H1 (cell line): ENCODE results near the gene SLC3A2. TPM values are rescaled to one million over a fixed set of nuclear protein-coding genes. Genes with fewer than 3 reads are reported as not detected.

Source experiments
- CTCF ChIA-PET: fragments of 300-600 bp; sonication (Branson Sonifier 250); formaldehyde crosslinking; loops from one replicate; lab custom pipeline; 2021; ENCODE audit not compliant: partially characterized antibody; lab: Charles Lee
- POLR2A ChIA-PET: fragments of 300-600 bp; sonication (Branson Sonifier 250); formaldehyde crosslinking; loops from one replicate; lab custom pipeline; 2021; ENCODE audit warnings: inconsistent platforms; ENCODE audit not compliant: partially characterized antibody; lab: Charles Lee
- DNase-seq, 2 experiments: peaks; one replicate each; pipeline versions ENCODE4 v3.0.0 to v3.0.0-alpha.2; 2010 to 2022; ENCODE audit warnings: low spot score in 2 of 2, low read depth in 1 of 2, mixed read lengths in 1 of 2
- FAIRE-seq: peaks from 2 replicates; lab custom pipeline; 2011; peaks lifted over from hg19 to GRCh38; lab: Jason Lieb, UNC
- H2AFZ ChIP-seq: 2 replicates; pipeline ENCODE4 v1.8.1; 2012; ENCODE audit warnings: low read length, inconsistent platforms
- H2AK5ac ChIP-seq: 2 replicates; pipeline ENCODE4 v1.6.1; 2013; ENCODE audit warnings: low read depth, low read length
- H2BK120ac ChIP-seq: replicated peaks from 2 replicates; pipeline ENCODE3; 2013; ENCODE audit warnings: low read depth, low read length, inconsistent platforms
- H2BK12ac ChIP-seq: 2 replicates; pipeline ENCODE4 v1.6.1; 2013; ENCODE audit warnings: low read depth, low read length
- H2BK15ac ChIP-seq: 2 replicates; pipeline ENCODE4 v1.6.1; 2013; ENCODE audit warnings: low read length
- H2BK20ac ChIP-seq: 2 replicates; pipeline ENCODE4 v1.6.1; 2013; ENCODE audit warnings: low read length
- H2BK5ac ChIP-seq: 2 replicates; pipeline ENCODE4 v1.6.1; 2013; ENCODE audit warnings: low read depth, low read length
- H3K14ac ChIP-seq: 2 replicates; pipeline ENCODE4 v1.6.1; 2013; ENCODE audit warnings: inconsistent platforms; ENCODE audit not compliant: insufficient read length
- H3K18ac ChIP-seq: 2 replicates; pipeline ENCODE4 v1.6.1; 2013; ENCODE audit warnings: low read length; ENCODE audit errors: extremely low read depth
- H3K23ac ChIP-seq: 2 replicates; pipeline ENCODE4 v1.6.1; 2013; ENCODE audit warnings: inconsistent platforms; ENCODE audit not compliant: insufficient read length
- H3K23me2 ChIP-seq: 2 replicates; pipeline ENCODE4 v1.6.1; 2013; ENCODE audit warnings: low read depth, low read length
- H3K27ac ChIP-seq: 2 replicates; pipeline ENCODE4 v1.6.1; 2011; ENCODE audit warnings: low read depth, low read length, inconsistent platforms
- H3K27me3 ChIP-seq, 4 experiments: replicated peaks in 1 of 4; 1 replicate in 1 of 4; 2 replicates in 3 of 4; pipeline versions ENCODE4 v1.6.1 to v1.8.1; 2011 to 2013; ENCODE audit warnings: low read length in 3 of 4, mild to moderate bottlenecking in 3 of 4, inconsistent platforms in 2 of 4, mixed read lengths in 2 of 4, moderate library complexity in 1 of 4; ENCODE audit not compliant: control insufficient read depth in 3 of 4, insufficient read depth in 3 of 4; ENCODE audit errors: extremely low read depth in 1 of 4
- H3K36me3 ChIP-seq, 4 experiments: 2 replicates each; pipeline versions ENCODE4 v1.6.1 to v1.8.1; 2011 to 2013; ENCODE audit warnings: mild to moderate bottlenecking in 4 of 4, low read length in 3 of 4, moderate library complexity in 2 of 4, control low read depth in 1 of 4, inconsistent platforms in 1 of 4; ENCODE audit not compliant: insufficient read depth in 4 of 4, control insufficient read depth in 2 of 4
- H3K4ac ChIP-seq: replicated peaks from 2 replicates; pipeline ENCODE3; 2013; ENCODE audit warnings: low read length, low read depth, mixed read lengths, inconsistent platforms; ENCODE audit not compliant: insufficient read length
- H3K4me1 ChIP-seq, 4 experiments: replicated peaks in 1 of 4; 1 replicate in 1 of 4; 2 replicates in 3 of 4; pipeline versions ENCODE4 v1.6.1 to v1.8.1; 2011 to 2013; ENCODE audit warnings: low read length in 3 of 4, inconsistent platforms in 2 of 4, mixed read lengths in 1 of 4; ENCODE audit not compliant: insufficient read depth in 4 of 4, control insufficient read depth in 3 of 4
- H3K4me2 ChIP-seq, 2 experiments: 2 replicates each; pipeline versions ENCODE4 v1.6.1 to v1.8.1; 2011 to 2013; ENCODE audit warnings: low read depth in 2 of 2, low read length in 2 of 2, control low read depth in 1 of 2, inconsistent platforms in 1 of 2, mild to moderate bottlenecking in 1 of 2; ENCODE audit not compliant: insufficient read depth in 1 of 2
- H3K4me3 ChIP-seq, 4 experiments: fragments of 200-600, 300-600 bp in 1 of 4; sonication (generic), shearing (Covaris generic), sonication (Bioruptor Twin) in 1 of 4; 2 replicates each; pipeline versions ENCODE4 v1.5.1 to v1.8.1; 2011 to 2016; ENCODE audit warnings: low read length in 4 of 4, low read depth in 3 of 4, control low read depth in 2 of 4, inconsistent platforms in 2 of 4, mild to moderate bottlenecking in 2 of 4, mixed read lengths in 1 of 4, moderate library complexity in 1 of 4; ENCODE audit not compliant: insufficient read depth in 2 of 4; ENCODE audit errors: extremely low read depth in 1 of 4
- H3K56ac ChIP-seq: replicated peaks from 2 replicates; pipeline ENCODE3; 2013; ENCODE audit warnings: low read depth, mild to moderate bottlenecking, mixed read lengths, low read length, inconsistent platforms; ENCODE audit not compliant: insufficient read length
- H3K79me1 ChIP-seq: 2 replicates; pipeline ENCODE4 v1.6.1; 2013; ENCODE audit warnings: low read depth, low read length, control low read depth
- H3K79me2 ChIP-seq, 2 experiments: 2 replicates each; pipeline versions ENCODE4 v1.6.1 to v1.8.1; 2012 to 2013; ENCODE audit warnings: low read length in 2 of 2, mild to moderate bottlenecking in 2 of 2, inconsistent platforms in 1 of 2; ENCODE audit not compliant: insufficient read depth in 2 of 2, control insufficient read depth in 1 of 2
- H3K9ac ChIP-seq, 4 experiments: replicated peaks in 1 of 4; 1 replicate in 1 of 4; 2 replicates in 3 of 4; pipeline versions ENCODE4 v1.6.1 to v1.8.1; 2011 to 2013; ENCODE audit warnings: low read depth in 3 of 4, low read length in 3 of 4, control low read depth in 2 of 4, mild to moderate bottlenecking in 2 of 4, moderate library complexity in 2 of 4, inconsistent platforms in 1 of 4; ENCODE audit errors: extremely low read depth in 1 of 4
- H3K9me3 ChIP-seq, 2 experiments: 2 replicates each; pipeline versions ENCODE4 v1.6.1 to v1.8.1; 2012 to 2013; ENCODE audit warnings: mild to moderate bottlenecking in 2 of 2, moderate library complexity in 2 of 2, control low read depth in 1 of 2, inconsistent platforms in 1 of 2, low read depth in 1 of 2, low read length in 1 of 2, mixed read lengths in 1 of 2; ENCODE audit not compliant: insufficient read depth in 2 of 2
- H4K20me1 ChIP-seq, 2 experiments: replicated peaks in 1 of 2; 2 replicates each; pipeline versions ENCODE3 to v1.8.1; 2011 to 2013; ENCODE audit warnings: inconsistent platforms in 2 of 2, low read length in 2 of 2, mild to moderate bottlenecking in 1 of 2; ENCODE audit not compliant: insufficient read depth in 2 of 2, control insufficient read depth in 1 of 2
- H4K5ac ChIP-seq: 2 replicates; pipeline ENCODE4 v1.6.1; 2013; ENCODE audit warnings: low read length, low read depth, mixed read lengths, inconsistent platforms; ENCODE audit not compliant: insufficient read length
- H4K8ac ChIP-seq: 2 replicates; pipeline ENCODE4 v1.8.0; 2013; ENCODE audit warnings: mild to moderate bottlenecking, moderate library complexity, low read length, inconsistent platforms; ENCODE audit not compliant: insufficient read depth; ENCODE audit errors: extremely low read depth
- H4K91ac ChIP-seq: replicated peaks from 2 replicates; pipeline ENCODE3; 2013; ENCODE audit warnings: low read length, mixed read lengths, inconsistent platforms; ENCODE audit not compliant: insufficient read length
- ATF2 ChIP-seq: IDR thresholded peaks from 2 replicates; pipeline ENCODE4 v1.6.1; 2012; ENCODE audit warnings: low read length, inconsistent platforms
- CEBPB ChIP-seq: IDR thresholded peaks from 2 replicates; pipeline ENCODE4 v1.6.1; 2012; ENCODE audit warnings: low read depth, low read length
- CTBP2 ChIP-seq: IDR thresholded peaks from 2 replicates; pipeline ENCODE4 v1.7.0; 2011; ENCODE audit warnings: borderline replicate concordance, mild to moderate bottlenecking, moderate library complexity, mixed read lengths, low read length; ENCODE audit not compliant: insufficient read depth, insufficient read length
- EGR1 ChIP-seq: IDR thresholded peaks from 2 replicates; pipeline ENCODE4 v1.6.1; 2011; ENCODE audit warnings: low read depth, low read length, borderline replicate concordance
- EP300 ChIP-seq, 2 experiments: IDR thresholded peaks; 1 replicate in 1 of 2; 2 replicates in 1 of 2; pipeline ENCODE4 v1.6.1; 2011 to 2012; ENCODE audit warnings: low read depth in 2 of 2, low read length in 2 of 2, mild to moderate bottlenecking in 2 of 2, borderline replicate concordance in 1 of 2, inconsistent platforms in 1 of 2, moderate library complexity in 1 of 2
- KDM4A ChIP-seq: IDR thresholded peaks from one replicate; pipeline ENCODE4 v1.7.1; 2012; ENCODE audit warnings: low read depth, mild to moderate bottlenecking, moderate library complexity, low read length, inconsistent platforms; ENCODE audit not compliant: severe bottlenecking
- NRF1 ChIP-seq: IDR thresholded peaks from 2 replicates; pipeline ENCODE4 v1.6.1; 2011; ENCODE audit warnings: mild to moderate bottlenecking, low read depth, low read length, improper control_type of control experiment
- SAP30 ChIP-seq: fragments of 300-600 bp; sonication (generic); IDR thresholded peaks from 2 replicates; pipeline ENCODE4 v1.7.1; 2012; ENCODE audit warnings: low read length, moderate library complexity, mild to moderate bottlenecking, inconsistent platforms; ENCODE audit not compliant: insufficient read depth, insufficient replicate concordance
- SP4 ChIP-seq: IDR thresholded peaks from 2 replicates; pipeline ENCODE4 v1.6.1; 2012; ENCODE audit warnings: low read length, inconsistent platforms
- SUZ12 ChIP-seq: fragments of 200-600 bp; sonication (generic); IDR thresholded peaks from 2 replicates; pipeline ENCODE4 v1.6.1; 2012; ENCODE audit warnings: mild to moderate bottlenecking, inconsistent platforms, low read length, moderate library complexity, mixed read lengths
- WGBS, 2 experiments: shearing (Covaris generic) in 1 of 2; methylation state at CpG; one replicate each; pipeline versions ENCODE4 v1.1.6 to v1.1.7; 2013 to 2015; ENCODE audit warnings: low lambda C conversion rate in 2 of 2, mixed read lengths in 2 of 2, inconsistent platforms in 1 of 2, low coverage in 1 of 2, missing lambda C conversion rate in 1 of 2; ENCODE audit not compliant: insufficient replicate concordance in 2 of 2, insufficient coverage in 1 of 2, insufficient read length in 1 of 2; ENCODE audit errors: extremely low coverage in 1 of 2, missing lambda C conversion rate in 1 of 2; 5-methylcytosine and 5-hydroxymethylcytosine counted together
- polyA plus RNA-seq, 7 experiments: library from polyadenylated mRNA; depleted of rRNA in 3 of 7; stranded (reverse) in 5 of 7; unstranded in 2 of 7; fragments of >200 nt in 5 of 7; fragments of 200-250 nt in 2 of 7; gene quantifications; 1 replicate in 5 of 7; 2 replicates in 1 of 7; 4 replicates in 1 of 7; pipeline versions ENCODE4 v1.2.1 to v1.2.3, GENCODE V29; 2011 to 2013; ENCODE audit warnings: missing spikeins in 2 of 7, mixed read lengths in 2 of 7
- total RNA-seq: library from RNA; stranded (reverse); fragmentation: NEBNext Ultra II Directional; extraction: Animal tissue kit (Norgen Biotek cat#: 25700); gene quantifications from 2 replicates; pipeline ENCODE4 v1.2.1, GENCODE V29; 2021
- TF ChIP-seq, protein P1 (sequence below): IDR thresholded peaks from 2 replicates; pipeline ENCODE4 v1.6.1; 2012; ENCODE audit warnings: inconsistent platforms

SLC3A2 gene
- total and polyA plus RNA-seq, 2 of the 8 experiments (the other 6 are each of a cell fraction or from before 2014, with no cell fraction given): 410 to 435 TPM

DNA sequence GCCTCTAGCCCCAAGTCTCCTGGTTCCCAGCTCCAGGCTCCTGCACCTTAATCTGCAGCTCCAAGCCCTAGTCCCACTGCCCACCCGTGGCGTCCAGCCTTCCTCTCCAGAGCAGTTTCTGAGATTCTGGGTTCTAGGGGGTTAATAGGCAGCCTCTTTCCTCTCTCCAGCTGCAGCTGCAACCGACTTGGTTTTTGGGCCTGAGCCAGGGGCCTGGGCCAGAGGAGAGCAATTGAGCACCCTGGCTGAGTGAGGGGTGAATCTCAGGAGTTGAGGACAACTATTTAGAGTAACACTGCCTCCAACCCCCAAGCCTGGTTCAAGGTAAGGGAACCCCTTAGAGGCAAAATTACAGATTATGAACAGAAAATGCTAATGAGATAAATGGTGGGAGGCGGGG, 49.5 kb downstream of the SLC3A2 start:
- FAIRE-seq (no peak), DNase-seq (no peak)
- Histone ChIP-seq H3K23ac (no peak overlapping the region), H3K9me3 (no peaks in the 10 kb centered on the region), H3K27me3 (peaks cover 15 to 41% (median 35%) of the 10 kb centered on the region in 4 experiments), H4K91ac (no peak overlapping the region), H3K4me1 (peaks cover 6 to 22% (median 12%) of the 10 kb centered on the region in 4 experiments; a peak in 6 of 7 replicates), H4K20me1 (peaks cover 0 to 2% of the 10 kb centered on the region in 2 experiments), H3K9ac (no peak overlapping the region), H3K18ac (no peak overlapping the region), H3K79me1 (no peaks in the 10 kb centered on the region), H2BK5ac (no peak overlapping the region), H3K4ac (no peak overlapping the region), H2BK120ac (no peak overlapping the region), H3K79me2 (no peaks in the 10 kb centered on the region), H3K14ac (no peak overlapping the region), H4K8ac (no peak overlapping the region), H2BK15ac (no peak overlapping the region), H2AFZ (no peak overlapping the region), H3K23me2 (peaks cover 19% of the 10 kb centered on the region), H3K4me3 (no peak overlapping the region), H3K27ac (no peak overlapping the region), H3K4me2 (no peak overlapping the region), H4K5ac (no peak overlapping the region), H2AK5ac (no peak overlapping the region), H2BK20ac (no peak overlapping the region), H2BK12ac (no peak overlapping the region), H3K56ac (no peak overlapping the region), H3K36me3 (no peaks in the 10 kb centered on the region)
- WGBS, 2 experiments: 47% methylated on average over 3 of the region's 4 CpGs; no CpG with 5 or more reads in 1 of the 2 experiments
- ChIA-PET POLR2A (interaction anchor here (1.2 to 2.9 kb wide), 3 partner anchors 21 to 78 kb away, joined by 3 to 9 read pairs (median 5); no protein-coding TSS in a partner anchor), CTCF (interaction anchor here (1.8 to 16.5 kb wide), 5 partner anchors 24 to 91 kb away, joined by 5 to 232 read pairs (median 16); partner anchors contain the start of gene SLC22A8)
- TF ChIP-seq NRF1 (no peak), KDM4A (no peak), ATF2 (no peak), CEBPB (no peak), SP4 (no peak), CTBP2 (no peak), EP300 (IDR thresholded peaks at IDR 0.05; ENCODE audit: borderline replicate concordance in 1 of 2, low read depth in 2 of 2, low read length in 2 of 2) (no peak), SUZ12 (no peak), SAP30 (no peak), EGR1 (no peak)
- TF ChIP-seq, protein P1, sequence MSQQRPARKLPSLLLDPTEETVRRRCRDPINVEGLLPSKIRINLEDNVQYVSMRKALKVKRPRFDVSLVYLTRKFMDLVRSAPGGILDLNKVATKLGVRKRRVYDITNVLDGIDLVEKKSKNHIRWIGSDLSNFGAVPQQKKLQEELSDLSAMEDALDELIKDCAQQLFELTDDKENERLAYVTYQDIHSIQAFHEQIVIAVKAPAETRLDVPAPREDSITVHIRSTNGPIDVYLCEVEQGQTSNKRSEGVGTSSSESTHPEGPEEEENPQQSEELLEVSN: no peak
